Endothelial cell of umbilical vein (primary cell): ENCODE results near the gene RIC8B. TPM values are rescaled to one million over a fixed set of nuclear protein-coding genes. Genes with fewer than 3 reads are reported as not detected.

Source experiments
- BruUV-seq: library from RNA; stranded (reverse); fragments of 400-500 nt; replicated peaks from 2 replicates; lab custom pipeline; 2021; lab: Mats Ljungman, UMichigan
- CTCF ChIA-PET: fragments of 300-600, 350-600 bp; sonication (Branson Sonifier 250); formaldehyde crosslinking; loops from one replicate; lab custom pipeline; 2021; ENCODE audit warnings: antibody characterized with exemption, inconsistent platforms; lab: Charles Lee
- POLR2A ChIA-PET: fragments of 300-600, 350-600 bp; sonication (Branson Sonifier 250); formaldehyde crosslinking; loops from one replicate; lab custom pipeline; 2021; ENCODE audit warnings: antibody characterized with exemption, inconsistent platforms; lab: Charles Lee
- DNase-seq: peaks from one replicate; pipeline ENCODE4 v3.0.0-alpha.2; 2011; ENCODE audit warnings: low read depth, low spot score
- FAIRE-seq: peaks from 2 replicates; lab custom pipeline; 2011; peaks lifted over from hg19 to GRCh38; lab: Jason Lieb, UNC
- H2AFZ ChIP-seq: 2 replicates; pipeline ENCODE4 v1.6.0; 2012; ENCODE audit warnings: low read depth, low read length, control low read depth, inconsistent platforms
- H3K27ac ChIP-seq: 2 replicates; pipeline ENCODE4 v1.5.1; 2011; ENCODE audit warnings: low read depth, mild to moderate bottlenecking, control low read depth, low read length, moderate library complexity; ENCODE audit not compliant: insufficient read depth
- H3K27me3 ChIP-seq, 2 experiments: 2 replicates each; pipeline versions ENCODE4 v1.6.0 to v1.6.1; 2011; ENCODE audit warnings: low read length in 2 of 2, mixed read lengths in 1 of 2; ENCODE audit not compliant: control insufficient read depth in 2 of 2, insufficient read depth in 2 of 2
- H3K36me3 ChIP-seq, 2 experiments: 2 replicates in 1 of 2; 3 replicates in 1 of 2; pipeline ENCODE4 v1.5.1; 2011; ENCODE audit warnings: low read length in 2 of 2, mild to moderate bottlenecking in 1 of 2, moderate library complexity in 1 of 2; ENCODE audit not compliant: control insufficient read depth in 2 of 2, insufficient read depth in 2 of 2; ENCODE audit errors: extremely low read depth in 1 of 2
- H3K4me1 ChIP-seq: 3 replicates; pipeline ENCODE4 v1.5.1; 2011; ENCODE audit warnings: mild to moderate bottlenecking, low read length; ENCODE audit not compliant: control insufficient read depth, insufficient read depth; ENCODE audit errors: extremely low read depth
- H3K4me2 ChIP-seq: 2 replicates; pipeline ENCODE4 v1.6.1; 2011; ENCODE audit warnings: low read length, control low read depth, mixed read lengths; ENCODE audit not compliant: insufficient read depth
- H3K4me3 ChIP-seq, 3 experiments: fragments of 200-600 bp in 1 of 3; sonication (generic), shearing (Covaris generic) in 1 of 3; replicated peaks in 1 of 3; 2 replicates each; pipeline ENCODE4 v1.5.1; 2011 to 2016; ENCODE audit warnings: control low read depth in 3 of 3, low read length in 3 of 3, mild to moderate bottlenecking in 2 of 3, inconsistent platforms in 1 of 3, low read depth in 1 of 3, moderate library complexity in 1 of 3; ENCODE audit not compliant: insufficient read depth in 1 of 3
- H3K79me2 ChIP-seq: 2 replicates; pipeline ENCODE4 v1.6.0; 2012; ENCODE audit warnings: low read length, inconsistent platforms; ENCODE audit not compliant: control insufficient read depth, insufficient read depth
- H3K9ac ChIP-seq: replicated peaks from 2 replicates; pipeline ENCODE3; 2011; ENCODE audit warnings: low read length, control low read depth; ENCODE audit not compliant: insufficient read depth; ENCODE audit errors: extremely low read depth
- H3K9me1 ChIP-seq: replicated peaks from 3 replicates; pipeline ENCODE4 v1.6.0; 2011; ENCODE audit warnings: mild to moderate bottlenecking, low read length; ENCODE audit not compliant: control insufficient read depth, insufficient read depth; ENCODE audit errors: extremely low read depth
- H3K9me3 ChIP-seq: replicated peaks from 2 replicates; pipeline ENCODE4 v1.5.1; 2012; ENCODE audit warnings: low read length, inconsistent platforms; ENCODE audit not compliant: control insufficient read depth, insufficient read depth
- H4K20me1 ChIP-seq: replicated peaks from 2 replicates; pipeline ENCODE3; 2011; ENCODE audit warnings: mild to moderate bottlenecking, low read length; ENCODE audit not compliant: control insufficient read depth, insufficient read depth; ENCODE audit errors: extremely low read depth
- CTCF ChIP-seq, 2 donors: IDR thresholded peaks; 1 replicate in 1 of 2; 2 replicates in 1 of 2; pipeline ENCODE4 v1.5.1; 2011; ENCODE audit warnings: low read length in 2 of 2, mild to moderate bottlenecking in 2 of 2, moderate library complexity in 2 of 2, control low read depth in 1 of 2, inconsistent platforms in 1 of 2, low read depth in 1 of 2; ENCODE audit not compliant: insufficient read depth in 1 of 2; ENCODE audit errors: extremely low read depth in 1 of 2
- FOS ChIP-seq: IDR thresholded peaks from 2 replicates; pipeline ENCODE4 v1.6.1; 2011; ENCODE audit warnings: mild to moderate bottlenecking, low read length, moderate library complexity, borderline replicate concordance; ENCODE audit not compliant: insufficient read depth
- MAX ChIP-seq: IDR thresholded peaks from 2 replicates; pipeline ENCODE4 v1.6.1; 2011; ENCODE audit not compliant: insufficient read depth, insufficient read length
- POLR2AphosphoS5 ChIP-seq: IDR thresholded peaks from 2 replicates; pipeline ENCODE4 v1.6.1; 2012; ENCODE audit warnings: low read depth, mild to moderate bottlenecking, control low read depth, low read length, moderate library complexity; ENCODE audit not compliant: insufficient read depth
- dilution Hi-C: fragments of 300-500 bp; cut with MboI; formaldehyde crosslinking; loops from one replicate; pipeline ENCODE4 v1.15.0; 2019; ENCODE audit warnings: low sequenced_read_pairs; ENCODE audit not compliant: extremely low pct_ligation_motif_present
- intact Hi-C: fragments of 100-400 bp; cut with micrococcal nuclease; formaldehyde crosslinking; loops from one replicate; pipeline ENCODE4 v1.10.0; 2022
- polyA plus RNA-seq, 4 experiments: library from polyadenylated mRNA; depleted of rRNA in 3 of 4; stranded (reverse) in 3 of 4; unstranded in 1 of 4; fragments of >200 nt; gene quantifications; 2 replicates each; pipeline versions ENCODE4 v1.2.1 to v1.2.3, GENCODE V29; 2011 to 2012; ENCODE audit warnings: missing spikeins in 1 of 4
- total RNA-seq: library from RNA; stranded (reverse); gene quantifications from 2 replicates; pipeline ENCODE4 v1.2.3, GENCODE V29; 2021

The RIC8B gene
- total and polyA plus RNA-seq, 2 donors (not counting 3 experiments of a cell fraction or from before 2014, with no cell fraction given), result 4.1 to 13.7 TPM

- Histone ChIP-seq H3K27me3 (no peaks in the 10 kb centered on the region), H3K9ac (no peak overlapping the region), H3K79me2 (no peaks in the 10 kb centered on the region), H3K4me1 (peaks cover 13% of the 10 kb centered on the region), H2AFZ (no peak overlapping the region), H4K20me1 (no peaks in the 10 kb centered on the region), H3K9me1 (no peaks in the 10 kb centered on the region), H3K9me3 (no peaks in the 10 kb centered on the region), H3K27ac (no peak overlapping the region), H3K4me2 (no peak overlapping the region), H3K4me3 (no peak overlapping the region), H3K36me3 (no peaks in the 10 kb centered on the region)
- CTCF ChIA-PET, result no interaction called here
- BruUV-seq, result no TSS peak
- TF ChIP-seq MAX, result no peak
- no peak for TF ChIP-seq FOS
- no peak for TF ChIP-seq CTCF (IDR thresholded peaks at IDR 0.05; ENCODE audit: extremely low read depth in 1 of 2, insufficient read depth in 1 of 2, low read depth in 1 of 2, low read length in 2 of 2)
- TF ChIP-seq POLR2AphosphoS5, result no peak
- POLR2A ChIA-PET, result no interaction called here
- FAIRE-seq (no peak), DNase-seq (no peak)
- dilution Hi-C loops, result no loop called here
- intact Hi-C loops, result loop anchor here (5.0 to 10.0 kb wide), 2 partner anchors 73 to 330 kb away; partner anchors contain the start of gene RFX4
These were observed 140.5 kb downstream of the RIC8B start for GRCh38 chr12:106914796-106915634.
